ENCODE measurements around the gene HOXB2.

Gene HOXB2

DNA sequence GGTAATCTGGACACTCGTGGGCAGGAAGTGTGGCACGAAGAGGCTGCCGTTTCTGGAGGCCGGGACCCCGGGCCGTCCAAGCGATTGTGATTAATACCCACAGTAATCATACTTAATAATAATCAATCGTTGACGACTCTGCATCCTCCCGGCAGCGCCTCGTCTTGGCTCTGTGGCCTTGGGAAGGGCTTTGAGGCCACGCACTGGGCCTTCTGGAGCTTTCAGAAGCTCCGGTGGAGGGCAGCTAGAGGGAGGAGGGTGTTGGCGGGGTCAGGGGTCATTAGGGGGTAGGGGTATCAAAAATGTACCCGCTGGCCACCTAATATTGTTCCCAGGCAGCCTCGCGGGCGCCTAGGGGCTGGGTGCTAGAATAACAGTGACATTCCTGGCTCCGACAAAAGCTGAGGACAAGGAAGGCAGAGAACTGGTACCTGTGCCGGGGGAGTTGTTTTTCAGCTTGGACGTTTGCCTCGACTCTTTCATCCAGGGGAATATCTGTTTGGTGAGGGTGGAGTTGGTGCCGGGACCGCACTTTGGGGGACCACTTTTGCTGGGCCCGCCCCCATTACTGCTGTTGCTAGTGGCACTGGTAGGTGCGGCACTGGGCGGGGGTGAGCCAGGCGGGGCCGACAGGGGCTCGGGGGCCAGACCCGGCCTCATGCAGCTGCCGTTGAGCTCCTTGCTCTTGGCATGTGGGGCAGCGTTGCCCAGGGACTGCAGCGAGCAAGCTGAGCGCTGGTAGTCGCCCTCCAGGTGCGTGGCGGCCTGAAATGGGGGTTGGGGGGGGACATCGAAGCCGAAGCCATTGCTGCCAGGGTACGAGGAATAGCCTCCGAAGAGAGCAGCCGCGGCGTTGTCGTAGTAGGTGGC, 6.9 kb upstream of the HOXB2 start:
- DNase-seq: no peak

DNA sequence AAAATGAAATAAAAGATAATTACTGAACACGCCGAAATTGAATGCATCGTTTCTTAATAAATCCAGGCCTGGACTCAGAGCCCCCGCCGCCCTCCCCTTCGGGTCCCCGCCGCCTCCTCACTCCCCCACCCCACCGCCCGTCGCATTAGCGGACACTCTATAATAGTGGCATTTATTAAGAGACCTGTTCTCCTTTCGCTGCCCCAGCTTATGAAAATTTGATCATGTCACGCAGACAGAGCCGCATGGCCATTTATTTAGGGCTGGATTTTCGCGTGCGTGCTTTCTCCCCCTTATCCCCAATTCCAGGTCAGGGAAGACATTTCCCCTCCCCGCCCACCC, 6.3 kb upstream of the HOXB2 start:
- DNase-seq: no peak

DNA sequence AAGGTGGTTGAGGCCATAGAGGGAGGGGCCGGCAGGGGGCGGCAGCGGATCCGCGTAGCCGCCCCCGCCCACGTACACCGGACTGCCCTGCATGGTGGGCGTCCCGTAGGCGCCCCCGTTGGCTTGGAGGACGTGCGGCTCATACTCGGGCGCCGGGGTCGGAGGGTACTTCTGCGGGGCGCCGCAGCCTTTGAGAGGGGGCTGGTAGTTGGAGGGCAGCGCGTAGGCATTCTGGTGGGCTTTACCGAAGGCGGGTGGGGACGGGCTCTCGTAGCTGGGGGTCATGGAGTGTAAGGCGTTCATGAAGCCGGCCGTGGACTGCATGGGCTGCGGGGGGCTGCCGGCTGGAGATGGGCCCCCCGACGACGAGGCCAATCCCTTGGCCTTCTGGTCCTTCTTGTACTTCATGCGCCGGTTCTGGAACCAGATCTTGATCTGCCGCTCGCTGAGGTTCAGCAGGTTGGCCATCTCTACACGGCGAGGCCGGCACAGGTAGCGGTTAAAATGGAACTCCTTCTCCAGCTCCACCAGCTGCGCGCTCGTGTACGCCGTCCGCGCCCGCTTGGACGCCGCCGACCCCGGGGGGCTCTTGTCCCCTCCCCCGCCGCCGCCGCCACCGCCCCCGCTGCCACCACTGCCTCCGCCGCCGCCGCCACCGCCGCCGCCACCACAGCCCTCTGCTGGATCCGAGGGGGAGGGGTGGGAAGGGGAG, 5.7 kb upstream of the HOXB2 start:
- DNase-seq: no peak

DNA sequence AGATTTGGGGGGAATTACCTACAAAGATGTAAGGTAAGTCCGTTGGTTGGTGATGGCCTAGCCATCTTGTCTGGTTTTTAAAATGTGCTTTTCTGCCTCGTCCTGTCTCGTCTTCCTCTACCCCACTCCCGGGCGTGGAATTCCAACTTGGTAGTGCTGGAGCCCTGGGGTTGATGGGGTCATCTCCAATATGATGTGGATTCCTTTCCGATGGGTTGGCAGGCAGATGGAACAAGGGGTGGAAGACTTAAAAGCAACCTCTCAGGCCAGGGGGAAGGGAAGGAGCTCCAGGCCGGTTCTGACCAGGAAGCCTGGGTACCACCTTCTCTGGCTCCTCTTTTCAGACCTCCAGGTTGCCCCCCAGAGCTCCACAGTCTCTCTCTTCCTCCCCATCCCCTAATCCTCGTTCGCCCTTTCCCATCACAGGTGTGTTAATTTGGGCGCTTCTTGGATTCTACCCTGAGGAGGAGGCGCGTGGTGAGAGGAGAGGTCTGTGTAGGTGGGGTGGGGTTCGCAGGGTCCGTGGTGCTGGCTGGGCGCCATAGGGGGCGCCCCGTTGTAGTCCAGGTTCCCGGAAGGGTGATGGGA, 5.1 kb upstream of the HOXB2 start:
- no peak for DNase-seq

DNA sequence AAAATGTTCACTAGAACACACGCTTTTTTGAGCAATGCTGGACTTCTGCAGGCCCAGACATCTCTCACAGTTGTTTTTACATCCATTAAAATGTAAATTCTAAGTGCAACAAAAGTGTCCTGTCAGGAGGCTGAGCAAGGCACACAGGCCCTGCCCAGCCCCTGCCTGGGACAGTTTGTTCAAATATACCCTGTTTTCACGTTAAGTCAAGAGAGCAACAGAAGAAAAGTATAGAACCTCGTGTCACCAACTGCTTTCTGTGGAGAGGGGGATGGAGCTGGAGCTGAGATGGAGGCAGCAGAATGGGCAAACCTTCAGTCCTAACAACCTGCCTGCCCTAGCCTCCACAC, 4.3 kb upstream of the HOXB2 start:
- DNase-seq: no peak

DNA sequence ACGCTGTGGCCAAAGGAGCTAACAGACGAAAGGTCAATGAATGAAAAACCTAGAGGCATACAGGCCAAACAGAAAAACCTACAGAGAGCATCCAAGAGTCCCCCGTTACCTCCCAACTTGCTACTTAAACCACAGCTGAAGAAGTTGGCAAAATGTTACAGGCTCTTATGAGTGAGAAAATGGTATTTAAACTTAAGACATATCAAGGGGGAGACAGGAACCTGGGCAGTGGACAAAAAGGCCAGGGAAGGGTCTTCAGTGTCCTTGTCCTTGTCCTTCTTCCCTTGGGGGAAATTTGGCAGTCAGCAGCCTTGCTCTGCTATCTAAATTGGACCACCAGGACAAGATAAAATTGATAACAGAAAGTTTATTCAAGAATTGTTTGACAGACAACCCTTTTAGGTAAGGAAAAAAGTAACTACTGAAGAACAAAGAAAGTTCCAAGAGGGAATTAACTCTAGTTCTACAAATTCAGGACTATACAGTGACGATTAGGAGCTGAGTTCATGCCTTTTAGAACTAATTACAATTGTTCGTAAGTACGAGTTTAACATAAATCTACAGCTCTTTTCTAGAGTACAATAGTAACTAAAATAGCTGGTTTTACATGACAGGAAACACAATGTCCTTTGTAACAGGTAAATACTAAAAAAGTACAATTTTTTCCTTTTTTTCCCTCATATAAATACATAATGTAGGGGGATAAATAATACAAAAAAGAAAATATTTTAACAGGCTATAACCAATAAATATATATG, 3.8 kb upstream of the HOXB2 start:
- DNase-seq: no peak

DNA sequence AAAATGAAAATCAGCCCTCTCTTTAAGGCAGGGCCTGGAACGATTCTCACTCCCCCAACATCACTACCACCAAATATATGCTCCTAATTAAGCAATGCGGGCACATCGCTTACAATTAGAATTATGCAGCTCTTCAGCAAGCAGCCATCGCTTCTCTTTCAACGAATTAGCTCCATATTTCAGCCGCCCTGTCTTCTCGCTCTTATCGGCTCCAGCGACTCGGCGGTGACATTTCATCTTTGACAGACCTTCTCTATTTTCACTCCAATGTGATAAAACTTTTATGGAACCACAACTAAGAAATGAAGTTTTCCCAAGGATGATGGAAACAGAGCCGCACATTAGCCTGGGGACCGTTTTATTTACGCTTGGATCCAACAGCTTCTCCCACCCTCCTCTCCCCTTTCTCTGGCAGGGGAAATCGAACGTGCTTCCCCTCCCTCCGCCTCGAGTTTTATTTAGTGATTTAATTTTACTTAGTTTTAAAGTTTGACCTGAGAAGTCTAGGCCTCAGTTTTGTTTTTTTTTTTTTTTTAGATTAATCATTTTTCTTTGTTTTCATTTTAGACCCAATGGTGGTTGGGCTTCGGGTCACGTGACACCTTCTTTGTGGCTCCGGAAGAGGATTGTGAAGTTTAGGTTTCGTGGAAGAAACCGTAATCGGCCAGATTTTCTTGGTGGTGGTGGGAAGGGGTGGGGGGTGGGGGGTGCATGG, 3.1 kb upstream of the HOXB2 start:
- DNase-seq: peak; percentile 75

DNA sequence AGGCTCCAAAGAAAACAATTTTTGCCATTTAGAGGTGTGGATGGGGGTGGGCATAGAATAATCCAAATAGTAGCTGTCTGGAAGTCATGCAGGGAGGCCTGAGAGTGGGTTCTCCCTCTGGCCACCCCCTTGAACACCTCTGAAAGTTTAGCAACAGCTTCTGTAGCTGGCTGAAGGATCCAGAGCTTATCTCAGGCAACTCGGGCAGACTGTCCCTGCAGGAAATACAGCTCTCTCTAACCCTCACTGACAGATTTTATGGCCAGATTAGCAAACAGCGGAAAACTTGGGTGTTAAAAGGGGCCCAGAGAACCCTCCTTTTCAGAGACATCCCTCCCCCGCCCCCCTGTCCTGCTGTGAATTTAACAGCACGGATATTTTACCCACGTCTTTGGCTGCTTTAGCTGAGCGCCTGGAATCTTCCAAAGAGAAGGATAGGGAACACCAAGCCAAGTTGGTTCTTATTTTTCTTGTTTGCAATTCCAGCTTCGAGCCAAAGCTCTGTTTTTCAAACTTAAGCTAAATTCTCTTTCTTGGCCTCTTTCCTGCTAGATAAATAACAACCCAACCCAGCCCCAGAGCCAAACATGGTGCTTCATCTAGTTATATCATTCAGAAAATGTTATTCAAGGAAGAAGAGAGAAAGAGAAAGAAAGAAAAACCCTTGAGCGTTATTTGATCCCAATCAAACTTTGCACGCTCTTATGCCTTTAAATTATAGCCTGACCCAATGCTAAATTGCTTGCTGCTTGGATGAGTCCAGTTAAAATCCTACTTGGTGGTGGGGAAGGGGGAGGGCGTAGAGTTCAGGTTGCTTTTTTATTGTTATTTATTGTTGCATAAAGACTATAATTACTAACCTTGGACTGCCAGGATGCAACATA, 2.3 kb upstream of the HOXB2 start:
- no peak for DNase-seq

DNA sequence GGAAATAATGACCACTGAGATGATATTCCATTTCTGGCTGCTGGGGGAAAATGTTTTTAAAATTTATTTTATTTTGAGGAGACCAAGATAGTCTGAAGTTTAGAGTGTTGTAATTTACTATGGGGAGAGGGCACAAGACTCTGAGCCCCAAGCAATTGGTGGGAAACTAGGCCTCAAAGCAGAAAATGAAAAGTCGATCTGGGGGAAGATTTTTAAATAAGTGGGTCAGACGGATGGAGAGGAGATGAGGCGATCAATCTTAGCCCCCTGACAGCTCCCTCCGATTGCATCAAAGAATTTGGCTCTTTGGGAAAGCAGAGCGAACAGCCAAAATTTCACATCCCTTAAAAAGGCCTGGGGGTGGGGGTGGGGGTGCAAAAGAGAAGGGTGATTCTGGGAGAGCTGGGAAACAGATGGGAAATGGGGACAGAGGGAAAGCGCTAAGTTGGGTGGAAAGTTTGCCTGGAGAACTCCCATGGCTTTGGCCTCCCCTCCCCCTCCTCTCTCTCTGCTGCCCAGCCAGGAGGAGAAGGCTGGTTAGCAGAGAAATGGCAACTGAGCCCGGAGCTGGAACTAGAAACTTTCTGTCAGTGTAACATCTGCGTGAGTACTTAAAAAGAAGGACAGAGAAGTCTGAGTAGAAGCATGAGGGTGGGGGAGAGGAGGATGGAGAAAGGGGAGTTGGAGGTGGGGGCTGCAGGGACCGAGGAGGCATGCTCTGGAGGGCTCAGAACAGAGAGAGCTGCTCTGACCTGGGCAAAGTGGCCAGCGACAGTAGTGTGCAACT, 1.4 kb upstream of the HOXB2 start:
- DNase-seq: no peak

DNA sequence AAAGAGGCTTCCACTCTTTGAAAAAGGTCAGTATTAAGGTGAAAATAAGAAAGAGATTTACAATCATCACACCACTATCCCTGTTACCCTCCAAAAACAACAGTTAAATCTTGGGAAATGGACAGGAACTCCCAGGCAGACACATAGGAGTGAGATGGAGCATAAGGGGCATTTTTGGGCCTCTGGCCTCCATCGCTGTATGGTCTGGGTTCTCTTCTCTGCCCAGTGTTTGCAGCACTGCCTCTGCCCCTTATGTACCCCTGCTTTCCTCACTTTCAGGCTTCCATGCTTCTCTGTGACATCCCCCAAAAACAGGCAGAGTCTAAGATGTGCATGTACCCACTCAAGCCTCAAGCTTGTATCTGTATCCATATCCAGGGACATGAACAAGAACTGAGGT, 630 bp upstream of the HOXB2 start:
- DNase-seq: no peak

DNA sequence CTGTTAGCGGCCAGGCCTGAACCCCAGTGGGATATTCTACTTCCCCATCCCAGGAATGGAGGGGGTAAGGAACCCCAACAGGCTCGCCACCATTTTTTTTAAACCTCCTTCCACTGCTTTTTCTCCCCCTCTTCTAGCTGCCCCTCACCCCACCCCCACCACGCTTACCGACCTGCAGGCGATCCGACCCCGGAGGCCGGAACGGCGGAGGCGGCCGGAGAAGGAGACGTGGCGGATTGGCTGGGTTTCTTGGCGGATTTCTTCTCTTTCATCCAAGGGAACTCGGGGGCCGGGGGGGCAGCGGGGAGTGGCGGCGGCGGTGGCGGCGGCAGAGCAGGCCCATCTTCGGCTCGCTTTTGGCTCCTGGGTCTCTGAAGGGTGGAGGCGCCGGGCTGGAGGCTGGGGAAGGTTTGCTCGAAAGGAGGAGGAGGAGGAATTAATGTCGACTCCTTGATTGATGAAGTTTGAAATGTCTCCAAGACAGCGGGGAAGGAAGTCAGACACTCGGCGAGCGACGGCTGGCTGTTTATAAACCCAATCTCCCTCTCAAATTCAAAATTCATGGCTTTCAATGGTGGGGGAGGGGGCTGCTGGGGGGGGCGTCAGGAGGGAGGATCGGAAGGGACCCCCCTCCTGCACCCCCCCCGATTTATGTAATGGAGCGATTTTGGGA, 424 bp downstream of the HOXB2 start:
- peak; percentile 78 for DNase-seq

DNA sequence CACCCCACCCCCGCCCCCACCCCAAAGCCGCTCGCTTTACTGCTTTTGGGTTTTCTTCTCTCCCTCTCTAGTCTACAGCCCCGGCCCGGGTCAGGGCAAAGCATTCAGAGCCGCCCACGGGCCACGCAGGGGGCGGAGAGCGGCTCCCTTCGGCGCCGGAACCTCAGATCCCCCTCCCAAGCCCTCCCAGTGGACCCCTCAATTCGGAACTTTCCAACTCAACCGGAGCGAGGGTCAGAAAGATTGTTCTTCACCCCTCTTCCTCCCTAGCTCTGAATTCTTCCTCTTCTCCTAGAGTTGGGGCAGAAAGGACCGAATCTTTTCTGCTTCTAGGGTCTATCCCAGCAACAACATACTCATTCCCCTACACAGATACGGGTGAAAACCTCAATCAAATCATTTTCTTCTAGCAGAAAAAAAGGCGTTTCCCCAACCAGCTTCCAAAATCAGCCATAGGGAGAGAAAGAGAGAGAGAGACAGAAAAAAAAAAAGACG, 1.0 kb downstream of the HOXB2 start:
- peak; percentile 80 for DNase-seq

DNA sequence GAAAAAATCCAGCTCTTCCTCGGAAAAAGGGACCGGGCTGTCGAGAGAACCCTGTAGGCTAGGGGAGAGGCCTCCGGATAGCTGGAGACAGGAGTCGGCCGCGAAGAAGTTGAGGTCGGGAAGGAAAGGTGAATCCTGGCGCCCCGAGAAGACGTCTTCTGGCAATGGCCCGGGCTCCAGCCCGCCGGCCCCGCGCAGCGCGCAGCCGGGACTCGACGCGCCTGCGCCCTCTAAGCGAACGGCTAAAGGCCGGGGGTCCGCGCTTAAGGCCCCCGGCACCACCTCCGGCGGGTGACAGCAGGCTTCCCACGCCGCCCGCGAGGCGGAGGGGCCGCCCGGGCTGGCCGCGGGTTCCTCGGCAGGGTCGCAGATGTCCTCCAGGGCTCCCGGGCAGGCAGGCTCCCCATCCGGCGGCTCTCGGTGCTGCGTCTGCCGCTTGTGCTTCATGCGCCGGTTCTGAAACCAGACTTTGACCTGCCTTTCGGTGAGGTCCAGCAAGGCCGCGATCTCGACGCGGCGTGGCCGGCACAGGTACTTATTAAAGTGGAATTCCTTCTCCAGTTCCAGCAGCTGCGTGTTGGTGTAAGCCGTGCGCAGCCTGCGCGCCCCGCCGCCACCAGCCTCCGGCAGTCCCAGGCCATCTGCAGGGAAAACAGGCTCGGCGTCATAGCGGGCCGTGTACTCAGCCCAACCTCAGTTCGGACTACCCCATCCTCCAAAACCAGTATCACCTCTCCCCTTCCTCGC, 1.6 kb downstream of the HOXB2 start:
- peak; percentile 84 for DNase-seq

DNA sequence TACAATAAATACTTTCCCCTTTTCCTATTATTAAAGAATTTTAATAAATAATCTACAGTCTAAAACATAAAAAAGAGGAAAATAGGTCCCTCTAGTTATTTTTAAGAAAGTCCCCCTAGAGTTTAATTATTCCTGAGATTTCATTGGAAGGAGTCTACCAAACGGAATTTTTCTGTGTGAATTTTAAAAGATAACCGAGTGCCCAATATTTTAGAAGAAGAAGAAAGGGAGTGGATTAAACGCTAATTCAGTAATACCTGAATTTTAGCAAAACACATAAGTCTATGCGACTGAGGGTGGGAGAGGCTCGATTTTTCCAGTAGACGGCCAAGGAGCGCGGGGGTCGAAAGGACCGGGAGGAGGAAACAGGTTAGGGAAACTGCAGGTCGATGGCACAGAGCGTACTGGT, 2.2 kb downstream of the HOXB2 start:
- DNase-seq: no peak

DNA sequence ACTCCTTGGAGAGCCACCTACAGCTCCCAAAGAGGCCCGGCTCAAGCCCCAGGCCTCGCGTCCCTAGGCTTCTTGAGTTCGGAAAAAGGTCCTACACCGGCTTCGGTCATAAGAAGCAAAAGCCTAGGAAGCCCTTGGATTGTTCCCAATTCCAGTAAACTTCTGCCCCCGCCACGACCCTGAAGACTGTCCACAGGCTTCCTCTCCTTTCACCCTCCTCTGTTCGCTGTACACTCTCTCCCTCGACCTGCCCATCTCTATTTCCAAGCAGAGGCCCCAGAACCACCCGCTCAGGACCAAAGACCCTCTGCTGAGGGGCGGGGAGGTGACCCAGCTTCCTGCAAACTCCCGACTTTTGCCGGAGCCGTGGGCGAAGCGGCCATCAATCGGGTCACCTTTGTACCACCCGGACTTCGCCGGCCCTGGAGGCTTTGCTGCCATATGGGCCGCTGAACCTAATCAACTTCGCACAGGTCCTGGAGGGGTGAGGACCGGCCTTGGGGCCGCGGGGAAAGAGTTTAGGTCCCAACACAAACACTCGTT, 2.7 kb downstream of the HOXB2 start:
- DNase-seq: peak; percentile 67

DNA sequence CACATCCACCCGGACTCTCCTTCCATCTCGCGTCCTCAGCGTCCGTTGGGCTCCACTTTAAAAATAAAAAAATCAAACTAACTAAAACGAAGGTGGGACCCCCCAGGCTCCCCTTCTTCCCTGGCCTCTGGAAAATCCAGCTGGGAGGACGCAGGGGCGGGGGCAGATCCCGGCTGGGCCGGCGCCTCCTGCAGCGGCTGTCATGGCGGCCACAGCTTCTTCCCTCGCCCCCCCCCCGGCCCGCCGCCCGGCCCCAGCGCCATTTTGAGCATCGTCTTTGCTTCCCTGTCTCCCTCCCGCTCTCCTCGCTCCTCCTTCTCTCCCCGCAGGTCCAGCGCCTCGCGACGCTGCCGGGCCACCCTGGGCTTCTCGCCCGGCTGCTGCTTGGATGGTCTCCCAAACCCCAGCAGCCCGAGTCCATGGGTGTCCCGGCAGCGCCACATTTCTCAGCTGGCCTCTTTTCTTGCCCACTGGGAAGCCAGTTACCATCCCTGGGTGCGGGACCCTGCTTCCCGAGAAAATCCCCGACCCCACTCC, 3.3 kb downstream of the HOXB2 start:
- peak; percentile 78 for DNase-seq

DNA sequence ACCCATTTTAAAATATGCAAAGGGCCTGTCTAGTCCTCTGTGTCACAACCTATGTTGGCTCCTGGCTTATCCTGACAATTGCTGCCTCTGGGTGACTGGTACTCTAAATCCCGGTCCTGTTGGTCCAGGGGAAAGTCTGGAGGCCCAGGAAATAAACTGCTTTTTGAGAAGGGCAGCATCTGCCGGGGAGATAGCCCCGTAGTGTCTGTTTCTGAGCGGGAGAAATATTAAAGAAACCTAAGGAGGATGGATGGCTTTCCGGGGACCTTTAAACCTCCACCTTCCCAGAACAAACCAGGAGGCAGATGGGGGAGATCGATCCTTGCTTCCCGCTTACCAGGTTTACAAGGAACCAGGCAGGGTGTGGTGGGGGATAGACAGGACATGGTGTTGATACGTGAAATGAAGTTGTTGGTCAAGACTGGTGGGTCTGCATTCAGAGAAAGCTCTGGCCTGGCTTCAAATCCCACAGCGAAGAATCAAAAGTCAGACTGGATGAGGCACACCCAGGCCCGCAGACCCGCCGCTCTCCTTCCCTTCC, 3.8 kb downstream of the HOXB2 start:
- no peak for DNase-seq

DNA sequence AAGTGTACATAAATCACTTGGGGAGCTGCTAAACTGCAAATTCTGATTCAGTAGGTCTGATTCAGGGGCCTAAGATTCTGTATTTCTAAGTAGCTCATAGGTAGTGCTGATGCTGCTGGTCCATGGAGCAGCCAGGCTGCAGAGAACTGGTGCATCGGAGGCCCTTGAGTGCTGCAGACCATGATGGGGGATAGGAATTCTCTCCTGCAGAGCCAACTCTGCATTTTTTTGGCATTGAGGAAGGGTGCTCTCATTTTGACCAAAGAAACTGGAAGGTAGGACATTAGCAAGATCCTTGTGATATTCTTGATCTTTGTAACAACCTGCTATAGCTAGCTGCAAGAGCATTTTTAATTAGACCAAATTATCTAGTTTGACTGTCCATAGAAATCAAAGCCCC, 4.7 kb downstream of the HOXB2 start:
- no peak for DNase-seq

DNA sequence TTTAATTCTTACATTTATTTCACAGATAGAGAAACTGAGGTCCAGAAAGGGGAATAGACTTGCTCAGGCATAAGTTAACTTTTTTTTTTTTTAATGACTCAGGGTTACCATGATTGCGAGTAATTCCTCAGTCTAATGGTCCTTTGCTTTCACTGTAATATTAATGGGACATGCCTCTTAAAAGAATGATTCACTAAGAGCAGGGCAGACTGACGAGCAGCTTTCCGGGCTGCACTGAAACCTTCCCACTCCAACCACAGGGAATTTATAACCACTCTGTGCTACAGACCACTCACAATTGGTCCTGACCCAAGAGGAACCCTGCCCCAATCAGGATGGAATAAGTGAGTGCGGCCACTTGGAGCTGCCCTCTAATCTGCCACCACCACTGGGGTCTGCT, 5.7 kb downstream of the HOXB2 start:
- no peak for DNase-seq

All from activated effector memory CD4-positive, alpha-beta T cell treated with anti-CD3 and anti-CD28 coated beads, Interleukin-2, amount 50 U/mL, for 16 hours (primary cell).